Motor neuron (in vitro differentiated cells): Measurements from ENCODE around the gene PTPN22. TPM values are rescaled to one million over a fixed set of nuclear protein-coding genes. Genes with fewer than 3 reads are reported as not detected.

ENCODE experiments used
- ATAC-seq, 8 experiments: fragments of 200-7000 bp; cut with Tn5 transposase; replicated peaks in 6 of 8; 2 replicates each; pipeline ENCODE4 v1.8.0; 2021; ENCODE audit warnings: mild to moderate bottlenecking in 8 of 8, moderate library complexity in 8 of 8
- H3K27ac ChIP-seq, 2 donors: fragments of 250-450 bp; sonication (Bioruptor Pico); 2 replicates each; pipeline ENCODE4 v1.9.0; 2021; ENCODE audit warnings: antibody characterized with exemption in 2 of 2, mild to moderate bottlenecking in 2 of 2, moderate library complexity in 1 of 2
- H3K4me1 ChIP-seq, 2 donors: fragments of 250-450 bp; sonication (Bioruptor Pico); replicated peaks in 1 of 2; 2 replicates each; pipeline ENCODE4 v1.6.1; 2021; ENCODE audit warnings: antibody characterized with exemption in 2 of 2, mild to moderate bottlenecking in 2 of 2, moderate library complexity in 1 of 2
- H3K4me3 ChIP-seq, 5 donors: fragments of 250-450 bp; sonication (Bioruptor Pico); 2 replicates each; pipeline ENCODE4 v1.9.0; 2021; ENCODE audit warnings: antibody characterized with exemption in 5 of 5, mild to moderate bottlenecking in 5 of 5, moderate library complexity in 4 of 5
- WGBS, 10 experiments: fragments of 450-650 bp; shearing (Covaris generic); methylation state at CpG; one replicate each; pipeline ENCODE4 v1.0.0; 2022; 5-methylcytosine and 5-hydroxymethylcytosine counted together
- in situ Hi-C, 9 experiments: fragments of 400-800 bp; cut with MboI; loops; one replicate each; pipeline ENCODE4 v1.15.0; 2021; ENCODE audit warnings: low sequenced_read_pairs in 9 of 9, low pct_unique_long_range_greater_than_20kb in 2 of 9; ENCODE audit not compliant: unreplicated experiment in 9 of 9
- total RNA-seq, 8 experiments: library from RNA; unstranded; fragments of 300-600 nt; gene quantifications; 2 replicates each; pipeline versions ENCODE4 v1.2.3 to v1.2.4, GENCODE V29; 2022

Gene PTPN22
- total RNA-seq, 8 experiments from 2014 or later: 0.11 to 1.0 (median 0.18) TPM; not detected in 3

DNA sequence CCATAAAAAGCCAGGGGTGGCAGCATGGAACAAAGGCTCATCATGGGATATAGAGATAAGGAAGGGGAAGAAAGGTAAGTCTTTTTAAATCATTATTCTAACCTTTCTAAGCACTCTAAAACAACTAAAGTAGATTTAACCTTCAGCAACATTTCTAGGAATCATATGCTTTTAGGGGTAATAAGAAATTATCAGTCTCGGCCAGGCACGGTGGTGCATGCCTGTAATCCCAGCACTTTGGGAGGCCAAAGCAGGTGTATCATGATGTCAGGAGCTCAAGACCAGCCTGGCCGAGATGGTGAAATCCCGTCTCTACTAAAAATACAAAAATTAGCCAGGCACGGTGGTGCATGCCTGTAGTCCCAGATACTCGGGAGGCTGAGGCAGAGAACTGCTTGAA is 92.0 kb downstream of the PTPN22 start:
- Histone ChIP-seq H3K27ac (no peak overlapping the region), H3K4me3 (no peak overlapping the region), H3K4me1 (no peaks in the 10 kb centered on the region)
- in situ Hi-C loops: no loop called here
- 67 to 100% (median 93%) methylated on average over 1 to 6 of the region's 6 CpGs; no CpG with 5 or more reads in 1 of the 10 experiments for whole genome bisulfite sequencing, 10 experiments
- no peak for ATAC-seq

DNA sequence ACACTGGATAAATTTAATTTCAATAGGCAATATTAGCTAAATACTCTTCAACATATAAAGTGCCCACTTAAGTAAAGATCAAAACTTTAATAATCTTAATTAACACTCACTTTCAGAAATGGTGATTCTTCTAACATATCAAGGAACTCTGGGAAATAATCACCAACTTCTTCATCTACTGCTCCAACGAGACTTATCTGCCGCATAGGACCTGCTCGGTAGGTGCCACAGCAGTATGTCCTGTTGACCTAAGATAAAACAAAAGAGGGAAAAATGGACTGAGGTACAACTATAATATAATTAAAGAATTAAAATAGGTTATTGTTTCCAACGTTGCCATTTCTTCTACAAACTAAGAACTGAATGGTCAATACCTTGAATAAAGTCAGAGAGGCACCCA is 94.0 kb downstream of the PTPN22 start:
- in situ Hi-C loops: no loop called here
- no peak overlapping the region for H3K4me3 ChIP-seq
- no peak for ATAC-seq
- H3K4me1 ChIP-seq: no peaks in the 10 kb centered on the region
- no peak overlapping the region for H3K27ac ChIP-seq
- 80 to 100% (median 95%) methylated on average over 1 to 4 of the region's 4 CpGs; no CpG with 5 or more reads in 1 of the 10 experiments for WGBS, 10 experiments

DNA sequence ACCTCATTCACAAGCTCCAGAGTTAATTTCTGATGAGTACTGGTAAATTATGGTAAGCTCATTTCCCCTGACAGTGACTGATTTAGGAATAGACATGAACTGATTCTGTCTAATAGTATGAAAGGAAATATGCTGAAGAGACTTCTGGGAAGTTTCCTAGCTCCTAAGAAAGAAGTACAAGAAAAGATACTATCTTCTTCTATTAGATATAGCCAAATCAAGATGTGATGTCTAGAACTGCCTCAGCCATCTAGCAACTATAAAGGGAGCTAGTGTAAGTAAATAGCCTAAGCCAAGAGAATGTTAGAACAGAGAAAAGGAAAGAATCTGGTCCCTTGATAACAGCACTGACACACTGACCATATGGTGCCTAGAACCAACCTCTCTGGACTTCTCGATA is 101.5 kb downstream of the PTPN22 start:
- peaks cover 23 to 43% of the 10 kb centered on the region in 2 donors for H3K4me1 ChIP-seq
- H3K4me3 ChIP-seq: no peak overlapping the region
- in situ Hi-C loops: no loop called here
- no peak for ATAC-seq
- 80 to 100% (median 90%) methylated on average over 1 of the region's 1 CpG; no CpG with 5 or more reads in 4 of the 10 experiments for WGBS, 10 experiments
- H3K27ac ChIP-seq: no peak overlapping the region

GRCh38 chr1:113769601-113769970 is 101.9 kb downstream of the PTPN22 start:
- in situ Hi-C loops: no loop called here
- Histone ChIP-seq H3K27ac (no peak overlapping the region), H3K4me3 (no peak overlapping the region), H3K4me1 (peaks cover 23 to 47% of the 10 kb centered on the region in 2 donors)
- ATAC-seq: no peak

GRCh38 chr1:113768916-113769600 is 102.5 kb downstream of the PTPN22 start:
- in situ Hi-C loops: no loop called here
- ATAC-seq: no peak
- Histone ChIP-seq H3K27ac (no peak overlapping the region), H3K4me3 (no peak overlapping the region), H3K4me1 (peaks cover 23 to 47% of the 10 kb centered on the region in 2 donors)
- WGBS, 10 experiments: 0 to 100% (median 27%) methylated on average over 1 of the region's 1 CpG; no CpG with 5 or more reads in 3 of the 10 experiments

- Histone ChIP-seq H3K4me1 (peaks cover 21 to 43% of the 10 kb centered on the region in 2 donors), H3K27ac (no peak overlapping the region), H3K4me3 (no peak overlapping the region)
- ATAC-seq: peak in 4 of 8 experiments; percentile 38 to 89 (median 69)
- in situ Hi-C loops: no loop called here
- 55 to 100% (median 88%) methylated on average over 1 to 2 of the region's 2 CpGs for WGBS, 10 experiments
Measured at GRCh38 chr1:113765306-113766230, 105.9 kb downstream of the PTPN22 start.

Other genes with a start within 250 kb of the PTPN22 start
- 10 to 100 TPM; 15.8 to 41.4 (median 22.8) TPM for gene PHTF1, start 112.2 kb downstream of the PTPN22 start, total RNA-seq
- gene RSBN1, start 59.2 kb downstream of the PTPN22 start, total RNA-seq: 10 to 100 TPM in 6 of 8 experiments, 1 to 10 TPM in 2; 5.1 to 37.1 (median 22.4) TPM
- gene BCL2L15, start 15.9 kb upstream of the PTPN22 start, total RNA-seq: 1 to 10 TPM in 2 of 8 experiments, under 1 TPM in 6; 0.20 to 3.5 (median 0.61) TPM
- 10 to 100 TPM; 15.3 to 45.2 (median 24.7) TPM for gene AP4B1, start 33.1 kb upstream of the PTPN22 start, total RNA-seq
- gene DCLRE1B, start 33.6 kb upstream of the PTPN22 start, total RNA-seq: 10 to 100 TPM in 1 of 8 experiments, 1 to 10 TPM in 7; 1.6 to 14.2 (median 6.4) TPM
- gene HIPK1, start 57.6 kb upstream of the PTPN22 start, total RNA-seq: 10 to 100 TPM; 12.5 to 59.5 (median 30.9) TPM
- 100 to 1,000 TPM in 1 of 8 experiments, 10 to 100 TPM in 1, 1 to 10 TPM in 4, under 1 TPM in 2; 0.27 to 172 (median 3.8) TPM for gene OLFML3, start 107.8 kb upstream of the PTPN22 start, total RNA-seq